ENCODE measurements around the gene TMEM117. TPM values are rescaled to one million over a fixed set of nuclear protein-coding genes. Genes with fewer than 3 reads are reported as not detected.

Gene TMEM117
- total RNA-seq, 1 experiment from 2014 or later, result 1.1 TPM

GRCh38 chr12:44367136-44367535 lies 531.3 kb downstream of the TMEM117 start:
- Mint-ChIP-seq H3K27me3 (ENCODE audit: unreplicated experiment) (no peaks in the 10 kb centered on the region), H3K27ac (ENCODE audit: unreplicated experiment) (no peak overlapping the region), H3K4me1 (ENCODE audit: low read depth, unreplicated experiment) (no peaks in the 10 kb centered on the region), H3K4me3 (ENCODE audit: low read depth, unreplicated experiment) (no peak overlapping the region), H3K36me3 (ENCODE audit: insufficient read depth, unreplicated experiment) (no peaks in the 10 kb centered on the region), H3K9me3 (ENCODE audit: low read depth, unreplicated experiment) (peaks cover 2% of the 10 kb centered on the region)
- CTCF ChIA-PET, result no interaction called here
- BruUV-seq (replicated peaks), result no TSS peak
- intact Hi-C loops (cut with micrococcal nuclease; ENCODE audit: unreplicated experiment), result no loop called here
- no peak for TF ChIP-seq CTCF (IDR thresholded peaks at IDR 0.05; ENCODE audit: unreplicated experiment)
- no peak for DNase-seq

- TF ChIP-seq CTCF (IDR thresholded peaks at IDR 0.05; ENCODE audit: unreplicated experiment), result no peak
- Mint-ChIP-seq H3K9me3 (ENCODE audit: low read depth, unreplicated experiment) (peaks cover 2% of the 10 kb centered on the region), H3K36me3 (ENCODE audit: insufficient read depth, unreplicated experiment) (no peaks in the 10 kb centered on the region), H3K27me3 (ENCODE audit: unreplicated experiment) (no peaks in the 10 kb centered on the region), H3K4me1 (ENCODE audit: low read depth, unreplicated experiment) (no peaks in the 10 kb centered on the region), H3K4me3 (ENCODE audit: low read depth, unreplicated experiment) (no peak overlapping the region), H3K27ac (ENCODE audit: unreplicated experiment) (no peak overlapping the region)
- intact Hi-C loops (cut with micrococcal nuclease; ENCODE audit: unreplicated experiment), result no loop called here
- no TSS peak for BruUV-seq (replicated peaks)
- CTCF ChIA-PET, result no interaction called here
- no peak for DNase-seq
Observed at GRCh38 chr12:44367916-44368315, 532.0 kb downstream of the TMEM117 start.

GRCh38 chr12:44369998-44370397 lies 534.1 kb downstream of the TMEM117 start:
- no peak overlapping the region for H3K27ac Mint-ChIP-seq (ENCODE audit: unreplicated experiment)
- no peaks in the 10 kb centered on the region for H3K36me3 Mint-ChIP-seq (ENCODE audit: insufficient read depth, unreplicated experiment)
- DNase-seq, result no peak
- BruUV-seq (replicated peaks), result no TSS peak
- CTCF ChIA-PET, result no interaction called here
- H3K27me3 Mint-ChIP-seq (ENCODE audit: unreplicated experiment), result no peaks in the 10 kb centered on the region
- no peak for TF ChIP-seq CTCF (IDR thresholded peaks at IDR 0.05; ENCODE audit: unreplicated experiment)
- no peaks in the 10 kb centered on the region for H3K4me1 Mint-ChIP-seq (ENCODE audit: low read depth, unreplicated experiment)
- H3K9me3 Mint-ChIP-seq (ENCODE audit: low read depth, unreplicated experiment), result peaks cover 2% of the 10 kb centered on the region
- no peak overlapping the region for H3K4me3 Mint-ChIP-seq (ENCODE audit: low read depth, unreplicated experiment)
- intact Hi-C loops (cut with micrococcal nuclease; ENCODE audit: unreplicated experiment), result no loop called here

- Mint-ChIP-seq H3K4me1 (ENCODE audit: low read depth, unreplicated experiment) (no peaks in the 10 kb centered on the region), H3K4me3 (ENCODE audit: low read depth, unreplicated experiment) (no peak overlapping the region), H3K36me3 (ENCODE audit: insufficient read depth, unreplicated experiment) (no peaks in the 10 kb centered on the region), H3K27ac (ENCODE audit: unreplicated experiment) (no peak overlapping the region), H3K27me3 (ENCODE audit: unreplicated experiment) (no peaks in the 10 kb centered on the region), H3K9me3 (ENCODE audit: low read depth, unreplicated experiment) (peaks cover 2% of the 10 kb centered on the region)
- no peak for TF ChIP-seq CTCF (IDR thresholded peaks at IDR 0.05; ENCODE audit: unreplicated experiment)
- intact Hi-C loops (cut with micrococcal nuclease; ENCODE audit: unreplicated experiment), result no loop called here
- no TSS peak for BruUV-seq (replicated peaks)
- CTCF ChIA-PET, result no interaction called here
- no peak for DNase-seq
Observed at GRCh38 chr12:44370982-44371381, 535.1 kb downstream of the TMEM117 start.

- no peak overlapping the region for H3K27ac Mint-ChIP-seq (ENCODE audit: unreplicated experiment)
- no peaks in the 10 kb centered on the region for H3K27me3 Mint-ChIP-seq (ENCODE audit: unreplicated experiment)
- CTCF ChIA-PET, result no interaction called here
- intact Hi-C loops (cut with micrococcal nuclease; ENCODE audit: unreplicated experiment), result no loop called here
- no TSS peak for BruUV-seq (replicated peaks)
- H3K9me3 Mint-ChIP-seq (ENCODE audit: low read depth, unreplicated experiment), result peaks cover 2% of the 10 kb centered on the region
- no peak for DNase-seq
- no peaks in the 10 kb centered on the region for H3K4me1 Mint-ChIP-seq (ENCODE audit: low read depth, unreplicated experiment)
- no peak for TF ChIP-seq CTCF (IDR thresholded peaks at IDR 0.05; ENCODE audit: unreplicated experiment)
- H3K36me3 Mint-ChIP-seq (ENCODE audit: insufficient read depth, unreplicated experiment), result no peaks in the 10 kb centered on the region
- H3K4me3 Mint-ChIP-seq (ENCODE audit: low read depth, unreplicated experiment), result no peak overlapping the region
Observed at GRCh38 chr12:44372259-44372658, 536.4 kb downstream of the TMEM117 start.
